HG02642 (cell line): Measurements from ENCODE around the gene OR8G1.
"Not testable (repeated sequence)": the region's sequence is repeated elsewhere in the genome, so short reads cannot be mapped to it uniquely, and the experiment has no call there.

Experiments
- ATAC-seq: cut with Tn5 transposase; IDR thresholded peaks from one replicate; pipeline ENCODE4 v1.9.1; 2021; ENCODE audit warnings: mild to moderate bottlenecking; ENCODE audit not compliant: unreplicated experiment, poor library complexity

Gene OR8G1

DNA sequence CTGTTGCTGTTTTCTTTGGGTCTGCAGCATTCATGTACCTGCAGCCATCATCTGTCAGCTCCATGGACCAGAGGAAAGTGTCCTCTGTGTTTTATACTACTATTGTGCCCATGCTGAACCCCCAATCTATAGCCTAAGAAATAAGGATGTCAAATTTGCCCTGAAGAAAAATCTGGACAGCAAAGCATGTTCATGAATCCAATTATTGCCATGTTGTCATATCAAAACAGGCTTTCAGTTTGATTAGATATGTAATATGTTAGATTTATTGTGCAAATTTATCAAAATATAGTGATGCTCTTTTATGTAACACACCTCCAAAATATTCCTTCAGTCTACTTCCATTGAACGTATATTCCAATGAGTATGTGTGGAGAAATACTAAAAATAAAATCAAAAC, 15.4 kb upstream of the OR8G1 start:
- no peak for ATAC-seq

- no peak for ATAC-seq
These were observed 7.5 kb upstream of the OR8G1 start for GRCh38 chr11:124233376-124233775.

DNA sequence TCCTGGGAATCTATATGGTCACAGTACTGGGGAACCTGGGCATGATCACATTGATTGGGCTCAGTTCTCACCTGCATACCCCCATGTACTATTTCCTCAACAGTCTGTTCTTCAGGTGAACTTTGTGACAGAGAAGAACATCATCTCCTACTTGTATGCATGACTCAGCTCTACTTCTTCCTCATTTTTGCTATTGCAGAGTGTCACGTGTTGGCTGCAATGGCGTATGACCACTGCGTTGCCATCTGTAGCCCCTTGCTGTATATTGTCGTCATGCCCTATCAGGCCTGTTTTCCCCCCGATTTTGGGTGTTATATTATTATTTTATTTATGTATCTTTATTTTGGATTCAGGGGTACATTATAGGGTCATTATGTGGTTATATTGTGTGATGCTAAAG, 2.4 kb upstream of the OR8G1 start:
- ATAC-seq = no peak

DNA sequence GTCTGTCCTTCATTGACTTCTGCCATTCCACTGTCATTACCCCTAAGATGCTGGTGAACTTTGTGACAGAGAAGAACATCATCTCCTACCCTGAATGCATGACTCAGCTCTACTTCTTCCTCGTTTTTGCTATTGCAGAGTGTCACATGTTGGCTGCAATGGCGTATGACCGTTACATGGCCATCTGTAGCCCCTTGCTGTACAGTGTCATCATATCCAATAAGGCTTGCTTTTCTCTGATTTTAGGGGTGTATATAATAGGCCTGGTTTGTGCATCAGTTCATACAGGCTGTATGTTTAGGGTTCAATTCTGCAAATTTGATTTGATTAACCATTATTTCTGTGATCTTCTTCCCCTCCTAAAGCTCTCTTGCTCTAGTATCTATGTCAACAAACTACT, 9.0 kb downstream of the OR8G1 start:
- not testable (repeated sequence) for ATAC-seq

- no peak for ATAC-seq
These were observed 15.2 kb downstream of the OR8G1 start, which contains the start of gene OR8G5 for GRCh38 chr11:124256076-124256475. TSS of gene OR8G5 (plus strand) at chr11:124256376. CDS start at chr11:124264932, 8,556 bp downstream.

DNA sequence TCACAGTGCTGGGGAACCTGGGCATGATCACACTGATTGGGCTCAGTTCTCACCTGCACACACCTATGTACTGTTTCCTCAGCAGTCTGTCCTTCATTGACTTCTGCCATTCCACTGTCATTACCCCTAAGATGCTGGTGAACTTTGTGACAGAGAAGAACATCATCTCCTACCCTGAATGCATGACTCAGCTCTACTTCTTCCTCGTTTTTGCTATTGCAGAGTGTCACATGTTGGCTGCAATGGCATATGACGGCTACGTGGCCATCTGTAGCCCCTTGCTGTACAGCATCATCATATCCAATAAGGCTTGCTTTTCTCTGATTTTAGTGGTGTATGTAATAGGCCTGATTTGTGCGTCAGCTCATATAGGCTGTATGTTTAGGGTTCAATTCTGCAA, 24.1 kb downstream of the OR8G1 start:
- ATAC-seq = not testable (repeated sequence)

- not testable (repeated sequence) for ATAC-seq
These were observed 30.0 kb downstream of the OR8G1 start for GRCh38 chr11:124270886-124271285.

- no peak for ATAC-seq
These were observed 33.1 kb downstream of the OR8G1 start for GRCh38 chr11:124274000-124274399.

- ATAC-seq = no peak
These were observed 35.2 kb downstream of the OR8G1 start for GRCh38 chr11:124276081-124276480.

- ATAC-seq = no peak
These were observed 36.3 kb downstream of the OR8G1 start for GRCh38 chr11:124277207-124277606.

DNA sequence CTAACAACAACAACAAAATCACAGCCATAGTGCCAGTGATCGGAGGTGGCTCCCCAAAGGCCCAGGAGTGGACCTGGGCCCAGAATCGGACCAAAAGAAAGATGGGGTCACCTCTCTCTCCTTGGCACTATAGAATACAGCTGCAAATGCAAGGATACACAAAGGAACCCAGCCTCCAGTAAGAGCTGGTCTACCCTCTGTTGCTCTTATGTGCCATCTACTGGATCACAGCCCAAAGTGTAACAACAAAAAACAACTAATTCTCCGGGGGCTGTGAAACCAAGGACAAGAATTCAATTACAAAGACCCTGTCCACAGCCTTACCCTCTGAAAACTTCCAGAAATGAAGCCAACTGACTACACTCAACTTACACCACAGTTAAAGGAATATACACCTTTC, 36.9 kb downstream of the OR8G1 start:
- no peak for ATAC-seq

DNA sequence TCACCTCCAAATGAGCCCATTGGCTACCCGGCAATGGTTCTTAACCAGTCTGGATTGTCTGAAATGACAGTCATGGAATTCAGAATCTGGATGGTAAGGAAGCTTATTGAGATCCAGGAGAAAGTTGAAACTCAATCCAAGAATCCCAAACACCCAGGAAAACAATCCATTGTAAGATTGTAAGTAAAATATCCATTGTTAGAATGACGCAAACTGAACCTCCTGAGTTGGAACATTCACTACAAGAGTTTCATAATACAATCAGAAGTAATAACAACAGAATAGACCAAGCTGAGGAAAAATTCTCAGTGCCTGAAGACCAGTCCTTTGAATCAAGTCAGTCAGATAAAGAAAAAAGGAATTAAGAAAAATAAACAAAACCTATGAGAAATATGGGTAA, 37.4 kb downstream of the OR8G1 start:
- ATAC-seq = no peak

DNA sequence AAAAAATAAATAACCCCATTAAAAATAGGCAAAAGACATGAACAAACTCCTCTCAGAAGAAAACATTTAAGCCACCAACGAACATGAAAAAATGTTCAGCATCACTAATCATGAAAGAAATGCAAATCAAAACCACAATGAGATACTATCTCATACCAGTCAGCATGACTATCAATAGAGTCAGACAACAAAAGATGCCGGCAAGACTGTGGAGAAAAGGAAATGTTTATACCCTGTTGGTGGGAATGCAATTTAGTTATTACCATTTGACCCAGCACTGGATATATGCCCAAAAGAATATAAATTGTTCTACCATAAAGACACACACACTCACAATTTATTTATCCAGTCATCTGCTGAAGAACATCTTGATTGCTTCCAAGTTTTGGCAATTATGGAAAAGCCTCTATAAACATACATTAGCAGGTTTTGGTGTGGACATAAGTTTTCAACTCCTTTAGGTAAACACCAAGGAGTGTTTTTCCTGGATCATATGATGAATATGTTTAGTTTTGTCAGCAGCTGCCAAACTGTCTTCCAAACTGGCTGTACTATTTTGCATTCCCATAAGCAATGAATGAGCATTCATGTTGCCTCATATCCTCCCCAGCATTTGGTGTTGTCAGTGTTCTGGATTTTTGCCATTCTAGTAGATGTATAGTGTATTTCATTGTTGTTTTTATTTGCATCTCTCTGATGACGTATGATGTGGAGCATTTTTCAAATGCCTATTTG, 44.9 kb downstream of the OR8G1 start:
- no peak for ATAC-seq

DNA sequence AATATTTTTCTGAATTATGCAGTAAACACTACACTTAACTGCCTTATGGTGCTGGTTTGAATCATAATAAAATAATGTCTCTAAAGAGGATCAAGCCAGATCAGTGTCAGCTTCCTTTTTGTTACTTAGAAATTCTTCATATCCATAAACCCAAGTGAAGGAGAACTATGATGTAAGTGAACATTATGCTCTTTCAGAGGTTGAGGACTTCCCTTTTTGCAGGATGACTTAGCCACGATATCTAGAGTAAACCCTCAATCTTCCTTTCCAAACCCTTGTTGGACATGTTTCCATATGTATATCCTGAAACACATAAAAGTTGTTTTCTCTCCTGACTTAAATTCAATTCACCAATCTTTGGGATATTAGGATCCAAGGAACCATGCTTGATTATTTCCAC, 53.8 kb downstream of the OR8G1 start:
- ATAC-seq = no peak

DNA sequence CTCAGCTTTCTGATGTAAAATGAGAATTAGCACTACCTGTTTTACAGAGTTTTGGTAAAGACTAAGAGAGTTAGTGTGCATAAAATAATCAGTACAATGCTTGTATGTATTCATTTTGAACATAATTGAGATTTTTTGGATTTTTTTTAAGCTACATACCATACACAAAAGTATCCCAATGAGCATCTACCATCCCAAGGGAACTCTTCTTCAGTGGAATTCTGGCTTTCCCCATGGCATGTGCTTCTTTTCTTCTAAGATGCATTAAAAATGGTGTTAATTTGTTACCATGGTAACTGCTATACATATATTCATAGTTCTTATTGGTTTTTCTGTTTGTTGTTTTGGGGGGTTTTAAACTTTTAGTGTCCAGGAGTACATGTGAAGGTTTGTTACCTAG, 55.1 kb downstream of the OR8G1 start:
- no peak for ATAC-seq

DNA sequence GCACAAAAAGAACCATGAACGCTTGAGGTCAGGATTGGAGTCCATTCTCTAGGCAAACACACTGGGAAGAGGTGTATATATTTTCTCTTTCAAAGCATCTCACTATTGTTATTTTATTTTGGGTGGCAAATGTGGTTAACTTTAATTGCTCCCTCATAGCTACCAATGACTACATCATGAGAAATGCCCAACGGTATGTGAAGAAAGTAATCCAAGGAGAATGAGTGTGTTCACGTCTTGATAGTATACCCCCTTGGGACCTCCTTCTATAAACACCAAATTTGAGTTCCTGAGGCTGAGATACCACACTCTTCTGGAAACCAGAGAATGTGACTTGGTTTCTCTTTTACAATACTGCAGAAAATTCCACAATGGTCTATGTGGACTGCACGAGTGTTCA, 57.0 kb downstream of the OR8G1 start:
- ATAC-seq = no peak

DNA sequence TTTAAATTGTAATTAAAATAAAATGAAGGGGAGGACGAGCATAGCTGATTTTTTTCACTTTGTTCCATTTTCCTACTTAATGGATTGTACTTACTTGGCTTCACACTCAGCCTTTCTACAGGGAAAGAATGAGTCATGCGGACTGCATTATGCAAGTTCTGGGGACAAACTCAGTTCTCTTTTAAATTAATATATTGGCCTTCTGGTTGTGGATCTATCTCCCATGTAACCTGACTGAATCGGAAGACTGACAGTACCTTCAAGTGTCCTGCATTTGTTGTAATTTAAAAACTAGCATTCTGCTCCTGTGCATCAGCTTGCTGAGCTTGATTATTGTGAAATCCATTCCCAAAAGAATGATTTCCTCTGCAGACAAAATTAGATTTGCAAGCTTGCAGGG, 60.7 kb downstream of the OR8G1 start:
- no peak for ATAC-seq

- no peak for ATAC-seq
These were observed 61.6 kb downstream of the OR8G1 start for GRCh38 chr11:124302347-124303125.
